GM12873 (cell line): Measurements from ENCODE around the gene MAML2.

Experiments
- CTCF ChIP-seq: IDR thresholded peaks from 2 replicates; pipeline ENCODE4 v1.5.1; 2012; ENCODE audit warnings: low read depth, mild to moderate bottlenecking, moderate library complexity, low read length, control low read depth; ENCODE audit not compliant: insufficient read depth; ENCODE audit errors: missing control alignments

The MAML2 gene

GRCh38 chr11:96293109-96293508 is 49.9 kb downstream of the MAML2 start:
- no peak for TF ChIP-seq CTCF

- TF ChIP-seq CTCF: no peak
These were observed 50.5 kb downstream of the MAML2 start for GRCh38 chr11:96292291-96293010.

- TF ChIP-seq CTCF: no peak
These were observed 52.4 kb downstream of the MAML2 start for GRCh38 chr11:96290631-96291030.

GRCh38 chr11:96290031-96290430 is 53.0 kb downstream of the MAML2 start:
- TF ChIP-seq CTCF: no peak

- no peak for TF ChIP-seq CTCF
These were observed 54.1 kb downstream of the MAML2 start for GRCh38 chr11:96288915-96289314.

- no peak for TF ChIP-seq CTCF
These were observed 55.1 kb downstream of the MAML2 start for GRCh38 chr11:96287822-96288439.

GRCh38 chr11:96284917-96285316 is 58.1 kb downstream of the MAML2 start:
- no peak for TF ChIP-seq CTCF
